Glomerular visceral epithelial cell (primary cell): Measurements from ENCODE around the gene IREB2.
"Not testable (repeated sequence)": the region's sequence is repeated elsewhere in the genome, so short reads cannot be mapped to it uniquely, and the experiment has no call there.

Source experiments
- DNase-seq: peaks from one replicate; pipeline ENCODE4 v3.0.0-alpha.2; 2016; ENCODE audit errors: extremely low spot score

The IREB2 gene

DNA sequence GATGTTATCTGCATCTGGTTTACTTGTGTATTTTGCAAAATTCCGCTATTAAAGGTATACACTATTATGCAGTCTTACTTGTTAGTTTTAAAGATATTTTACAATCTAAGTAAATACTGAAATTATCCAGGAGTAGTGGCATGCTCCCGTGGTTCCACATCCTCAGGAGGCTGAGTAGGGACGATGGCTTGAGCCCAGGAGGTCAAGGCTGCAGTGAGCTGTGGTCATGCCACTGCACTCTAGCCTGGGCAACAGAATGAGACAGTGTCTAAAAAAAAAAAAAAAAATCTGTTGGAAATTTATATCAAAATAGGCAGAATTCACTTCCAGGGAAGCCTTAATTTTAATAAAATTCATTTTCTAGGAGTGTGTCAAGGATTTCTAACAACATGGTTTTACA is 41.6 kb downstream of the IREB2 start:
- DNase-seq, result no peak

- no peak for DNase-seq
These were observed 43.9 kb downstream of the IREB2 start for GRCh38 chr15:78481917-78482316.

- no peak for DNase-seq
These were observed 54.9 kb downstream of the IREB2 start for GRCh38 chr15:78492872-78493271.

GRCh38 chr15:78501857-78502256 is 63.8 kb downstream of the IREB2 start:
- DNase-seq, result no peak

DNA sequence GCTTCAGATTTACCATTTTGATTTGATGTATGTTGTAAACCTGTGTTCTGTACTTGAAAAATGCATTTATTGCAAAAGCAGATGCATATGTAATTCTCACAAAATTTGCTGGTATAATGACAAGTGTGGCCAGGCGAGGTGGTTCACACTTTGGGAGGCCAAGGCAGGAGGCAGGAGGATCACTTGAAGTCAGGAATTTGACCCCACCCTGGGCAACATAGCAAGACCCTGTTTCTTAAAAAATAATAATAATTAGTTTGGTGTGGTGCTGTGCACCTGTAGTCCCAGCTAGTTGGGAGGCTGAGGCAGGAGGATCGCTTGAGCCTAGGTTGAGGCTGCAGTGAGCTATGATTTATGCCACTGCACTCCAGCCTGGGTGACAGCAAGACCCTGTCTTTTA is 64.6 kb downstream of the IREB2 start:
- no peak for DNase-seq

GRCh38 chr15:78506971-78507830 is 69.2 kb downstream of the IREB2 start, which contains the start of gene HYKK:
Gene HYKK, plus strand, starts transcription at chr15:78507577. Its CDS starts 5,512 bp downstream, at chr15:78513089.
- DNase-seq, result peak; percentile 97

DNA sequence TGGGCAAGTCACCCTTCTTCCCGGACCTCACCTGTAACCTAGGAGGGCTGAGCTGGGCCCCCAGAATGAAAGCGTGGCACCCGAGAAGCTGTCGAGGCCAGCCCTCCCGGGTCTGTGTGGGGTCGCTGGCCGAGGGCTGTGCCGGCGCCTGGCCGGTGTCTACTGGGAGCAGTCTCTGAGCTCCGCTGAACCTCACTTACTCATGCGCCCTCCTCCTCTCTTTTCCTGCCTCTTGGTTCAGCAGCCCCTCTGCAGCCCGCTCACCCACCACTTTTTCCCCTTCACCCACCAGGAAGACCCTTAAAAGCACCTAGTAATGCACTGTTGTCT is 69.8 kb downstream of the IREB2 start:
- no peak for DNase-seq

DNA sequence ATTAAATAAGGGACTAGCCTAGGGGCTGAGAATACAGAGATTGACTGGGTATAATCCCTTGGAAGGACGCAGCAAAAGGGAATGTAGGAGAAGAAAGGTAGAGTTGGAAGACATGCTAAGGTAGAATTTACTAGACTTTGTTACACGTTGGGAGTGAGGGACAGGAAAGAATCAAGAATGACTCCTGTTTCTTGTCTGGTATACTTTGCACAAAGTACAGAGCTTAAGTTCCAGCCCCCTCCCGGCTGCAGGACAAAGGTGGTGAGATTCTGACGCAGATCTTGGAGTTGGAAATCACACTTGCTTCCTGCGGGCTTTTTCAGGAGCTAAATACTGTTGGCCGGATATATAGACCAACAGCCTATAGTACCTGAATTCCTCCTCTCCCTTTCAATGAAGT is 70.3 kb downstream of the IREB2 start:
- DNase-seq, result peak; percentile 2

DNA sequence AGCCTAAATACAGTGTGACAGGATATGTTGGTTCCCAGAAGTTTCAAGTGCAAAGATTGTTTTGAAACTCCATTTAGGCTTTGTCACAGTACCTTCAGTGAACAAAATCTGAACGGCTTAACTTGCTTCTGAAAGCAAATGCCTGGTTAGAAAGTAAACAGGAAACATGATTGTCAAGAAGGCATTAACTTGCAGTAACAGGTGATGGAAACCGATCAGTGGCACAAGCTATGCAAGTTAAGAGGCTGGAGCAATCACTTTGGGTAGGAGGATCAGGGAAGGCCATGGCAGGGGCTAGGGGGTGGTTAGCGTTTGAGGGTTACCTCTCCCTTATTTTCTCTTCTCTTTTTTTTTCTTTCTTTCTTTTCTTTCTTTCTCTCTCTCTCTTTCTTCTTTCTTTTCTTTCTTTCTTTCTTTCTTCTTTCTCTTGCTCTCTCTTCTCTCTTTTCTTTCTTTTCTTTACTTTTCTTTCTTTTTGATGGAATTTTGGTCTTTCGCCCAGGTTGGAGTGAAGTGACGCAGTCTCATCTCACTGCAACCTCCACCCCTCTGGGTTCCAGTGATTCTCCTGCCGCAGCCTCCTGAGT is 71.8 kb downstream of the IREB2 start:
- DNase-seq, result no peak

GRCh38 chr15:78520035-78520434 is 82.0 kb downstream of the IREB2 start:
- not testable (repeated sequence) for DNase-seq

DNA sequence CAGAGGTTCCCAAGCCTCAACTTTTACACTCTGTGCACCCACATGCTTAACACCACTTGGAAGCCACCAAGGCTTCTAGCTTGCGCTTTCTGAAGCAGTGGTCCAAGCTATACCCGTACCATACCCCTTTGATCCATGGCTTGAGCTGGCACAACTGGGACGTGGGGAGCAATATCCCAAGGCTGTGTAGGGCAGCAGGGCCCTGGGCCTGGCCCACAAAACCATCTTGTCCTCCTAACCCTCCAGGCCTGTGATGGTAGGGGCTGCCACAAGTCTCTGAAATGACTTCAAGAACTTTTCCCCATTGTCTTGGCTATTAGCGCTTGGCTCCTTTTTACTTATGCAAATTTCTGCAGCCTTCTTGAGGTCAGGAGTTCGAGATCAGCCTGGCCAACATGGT is 86.2 kb downstream of the IREB2 start:
- no peak for DNase-seq

DNA sequence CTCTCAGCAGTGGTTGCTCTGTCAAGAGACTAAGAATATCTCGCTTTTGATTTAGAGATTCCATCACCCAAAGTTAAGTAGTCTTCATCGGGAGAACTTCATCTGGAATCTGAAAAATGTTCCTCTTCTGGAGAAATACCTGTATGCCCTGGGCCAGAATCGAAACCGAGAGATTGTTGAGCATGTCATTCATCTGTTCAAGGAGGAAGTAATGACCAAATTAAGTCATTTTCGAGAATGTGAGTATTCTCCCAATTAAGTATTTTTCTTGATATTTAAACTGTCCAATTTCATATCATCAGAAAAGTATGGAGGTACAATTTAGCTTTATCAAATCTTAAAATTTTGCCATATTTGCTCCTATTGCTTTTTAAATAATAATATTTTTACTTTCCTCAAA is 89.3 kb downstream of the IREB2 start:
- DNase-seq, result no peak

DNA sequence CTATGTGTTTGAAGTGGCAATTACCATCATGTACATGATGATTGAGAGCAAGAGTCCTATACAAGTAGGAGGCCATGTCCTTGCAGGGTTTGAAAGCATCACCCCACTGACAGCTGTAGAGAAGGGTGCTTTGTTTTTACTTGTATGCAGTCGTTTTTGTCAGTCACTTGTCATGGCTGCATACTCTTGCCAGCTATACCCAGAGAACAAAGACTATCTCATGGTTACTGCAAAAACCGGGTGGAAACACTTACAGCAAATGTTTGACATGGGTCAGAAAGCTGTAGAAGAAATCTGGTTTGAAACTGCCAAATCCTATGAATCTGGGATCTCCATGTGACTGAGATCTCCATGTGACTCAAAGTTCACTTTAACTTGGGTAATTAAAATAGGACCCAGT is 95.3 kb downstream of the IREB2 start:
- DNase-seq, result no peak

DNA sequence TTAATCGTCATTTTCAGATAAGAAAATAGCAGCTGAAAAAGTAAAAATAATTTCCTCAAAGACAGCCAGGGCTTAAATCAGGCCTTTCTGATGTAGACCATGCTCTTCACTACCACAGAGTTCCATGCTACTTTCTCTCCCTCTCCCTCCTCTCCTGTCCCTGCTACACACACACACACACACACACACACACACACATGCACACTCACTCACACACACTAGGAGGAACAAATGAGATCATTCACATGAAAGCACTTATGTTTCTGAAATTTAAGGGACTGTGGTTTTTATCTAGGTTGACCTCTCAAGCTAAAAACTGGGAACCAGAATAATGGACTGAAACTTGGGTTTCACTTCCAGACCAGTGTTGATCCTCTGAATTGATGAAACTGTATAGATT is 98.1 kb downstream of the IREB2 start:
- DNase-seq, result peak; percentile 13

DNA sequence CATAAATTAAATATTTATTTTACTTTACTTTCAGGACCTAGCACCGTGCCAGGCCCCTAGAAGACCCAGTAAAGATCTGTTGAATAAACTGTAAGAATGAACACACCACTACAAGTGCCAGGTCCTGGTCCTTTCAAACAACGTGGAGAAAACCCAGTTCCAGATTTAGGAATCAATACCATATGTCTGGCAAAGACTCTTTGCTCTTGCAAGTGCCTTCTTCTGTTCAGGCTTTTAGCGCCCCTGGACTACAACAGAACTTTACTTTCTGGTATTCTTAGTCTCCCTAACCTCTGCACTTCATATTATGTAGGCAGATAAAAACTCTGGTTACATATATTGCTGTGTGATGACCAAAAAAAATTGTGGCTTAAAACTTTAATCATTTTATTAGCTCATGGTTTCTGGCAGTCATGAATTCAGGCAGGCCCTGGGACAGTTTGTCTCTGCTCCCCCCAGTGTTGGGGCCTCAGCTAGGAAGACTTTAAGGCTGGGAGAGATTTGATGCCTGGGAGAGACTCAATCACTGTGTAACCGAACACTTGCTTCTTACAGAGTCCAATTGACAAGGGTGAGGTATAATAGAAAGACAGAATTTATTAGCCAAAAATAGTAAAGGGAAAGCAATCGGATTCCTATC is 99.4 kb downstream of the IREB2 start:
- DNase-seq, result no peak

GRCh38 chr15:78538358-78538757 is 100.3 kb downstream of the IREB2 start:
- no peak for DNase-seq

DNA sequence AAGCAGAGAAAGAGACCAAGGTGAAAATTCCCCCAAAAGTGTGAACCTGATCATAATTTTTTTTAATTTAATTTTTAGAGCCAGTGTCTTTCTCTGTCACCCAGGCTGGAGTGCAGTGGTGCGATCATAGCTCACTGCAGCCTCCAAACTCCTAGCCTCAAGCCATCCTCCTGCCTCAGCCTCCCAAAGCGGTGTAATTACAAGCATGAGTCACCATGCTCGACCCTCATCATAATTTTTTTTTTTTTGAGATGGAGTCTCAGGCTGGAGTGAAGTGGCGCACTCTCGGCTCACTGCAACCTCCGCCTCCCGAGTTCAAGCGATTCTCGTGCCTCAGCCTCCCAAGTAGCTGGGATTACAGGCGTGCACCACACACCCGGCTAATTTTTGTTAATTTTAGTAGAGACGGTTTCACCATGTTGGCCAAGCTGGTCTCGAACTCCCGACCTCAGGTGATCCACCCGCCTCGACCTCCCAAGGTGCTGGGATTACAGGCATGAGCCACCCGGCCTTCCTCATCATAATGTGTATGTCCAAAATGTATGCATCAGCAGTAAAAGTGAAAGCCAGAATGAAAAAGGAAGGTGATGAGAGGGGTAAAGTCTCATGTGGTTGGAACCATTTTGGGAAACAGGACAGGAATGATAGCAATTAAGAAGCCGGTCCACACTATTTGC is 101.6 kb downstream of the IREB2 start:
- not testable (repeated sequence) for DNase-seq

DNA sequence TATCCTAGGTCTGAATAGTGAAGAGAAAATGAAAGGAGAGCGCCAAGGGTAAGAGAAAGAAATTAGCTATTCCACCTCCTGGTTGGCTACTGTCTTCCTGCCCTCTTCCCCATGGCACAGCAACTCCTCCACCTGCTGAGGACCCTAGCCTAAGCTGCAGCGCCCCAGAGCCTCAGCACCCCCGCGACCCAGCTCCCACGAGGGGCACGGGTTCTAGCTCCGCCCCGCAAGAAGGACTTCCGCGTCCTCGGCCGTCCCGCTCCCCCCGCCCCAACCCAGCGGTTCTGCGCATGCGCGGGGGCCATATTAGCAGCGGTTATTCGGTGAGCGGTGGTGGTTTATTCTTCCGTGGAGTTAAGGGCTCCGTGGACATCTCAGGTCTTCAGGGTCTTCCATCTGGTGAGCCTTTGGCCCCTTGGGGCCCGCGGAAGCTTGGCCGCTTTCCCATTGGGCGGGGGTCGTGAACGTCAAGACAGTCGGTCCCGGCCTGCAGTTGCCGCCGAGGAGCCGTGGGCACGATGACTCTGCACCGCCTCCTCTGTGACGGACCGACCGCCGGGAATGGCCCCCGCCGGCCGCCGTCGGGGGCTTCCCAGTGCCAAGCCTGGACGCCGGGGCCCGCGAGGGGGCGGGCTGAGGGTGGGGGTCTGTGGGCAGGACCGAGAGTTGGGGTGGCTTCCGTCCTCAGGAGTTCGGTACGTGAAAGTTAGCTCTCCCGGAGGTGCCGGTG is 102.3 kb downstream of the IREB2 start, which contains the start of gene PSMA4:
PSMA4 (plus strand) TSS at position 304 of the 730 bp plus-strand sequence. CDS start 1,484 bp downstream, outside the sequence.
- DNase-seq, result peak; percentile 88

- DNase-seq, result peak; percentile 1
These were observed 103.1 kb downstream of the IREB2 start for GRCh38 chr15:78540871-78541743.

DNA sequence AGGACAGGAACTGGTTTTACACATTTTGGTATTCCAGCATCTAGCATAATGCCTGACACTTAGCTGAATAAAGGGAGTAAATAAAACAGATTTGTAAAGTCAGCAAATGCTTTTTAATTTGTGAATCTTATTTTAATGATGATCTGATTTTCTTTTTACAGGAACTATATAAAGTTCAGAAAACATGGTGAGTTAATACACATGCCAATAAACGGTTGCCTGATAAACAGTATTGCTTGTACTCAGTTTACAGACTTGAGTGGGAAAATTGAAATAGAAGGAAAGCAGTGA is 103.7 kb downstream of the IREB2 start:
- no peak for DNase-seq

DNA sequence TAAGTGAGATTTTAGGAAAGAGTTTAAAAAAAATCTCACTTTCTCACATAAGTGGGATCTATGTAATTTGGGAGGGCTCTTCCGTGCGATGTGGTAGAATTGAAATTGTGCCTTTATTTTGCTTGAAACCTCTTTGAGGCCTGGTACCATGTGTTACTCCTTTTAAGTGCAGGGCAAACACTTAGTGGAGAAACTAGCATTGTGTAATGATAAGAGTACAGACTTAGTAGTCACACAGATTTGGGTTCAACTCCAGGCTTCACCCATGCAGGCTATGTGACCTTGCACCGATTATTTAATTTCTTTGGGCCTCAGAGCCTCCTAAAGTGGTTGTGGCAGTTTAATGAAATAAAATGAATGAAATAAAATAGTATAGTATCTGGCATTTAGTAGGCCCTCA is 104.6 kb downstream of the IREB2 start:
- DNase-seq, result no peak
